Measurements from ENCODE around the gene PRKCA.

PRKCA gene

GRCh38 chr17:66275651-66276050, 26.8 kb upstream of the PRKCA start:
- H3K4me3 ChIP-seq (IDR thresholded peaks at IDR 0.05; ENCODE audit: insufficient read depth, low read depth, low read length) = no peak overlapping the region
- TF ChIP-seq CTCF (conservative IDR thresholded peaks at IDR 0.05; ENCODE audit: low read depth, low read length) = no peak
- H3K4me1 ChIP-seq (ENCODE audit: low read depth, poor library complexity, severe bottlenecking) = no peaks in the 10 kb centered on the region
- H3K4me2 ChIP-seq = no peak overlapping the region
- no peak overlapping the region for H2AFZ ChIP-seq (ENCODE audit: low read depth)
- H4K20me1 ChIP-seq (ENCODE audit: insufficient read depth) = no peaks in the 10 kb centered on the region
- H3K27ac ChIP-seq = no peak overlapping the region
- no peaks in the 10 kb centered on the region for H3K36me3 ChIP-seq (ENCODE audit: insufficient read depth)
- no peaks in the 10 kb centered on the region for H3K27me3 ChIP-seq (ENCODE audit: insufficient read depth, low read depth)
- H3K9ac ChIP-seq = no peak overlapping the region
- no peaks in the 10 kb centered on the region for H3K79me2 ChIP-seq (ENCODE audit: insufficient read depth, low read depth)

- H4K20me1 ChIP-seq (ENCODE audit: insufficient read depth) = no peaks in the 10 kb centered on the region
- H2AFZ ChIP-seq (ENCODE audit: low read depth) = no peak overlapping the region
- no peak overlapping the region for H3K4me2 ChIP-seq
- no peaks in the 10 kb centered on the region for H3K4me1 ChIP-seq (ENCODE audit: low read depth, poor library complexity, severe bottlenecking)
- H3K36me3 ChIP-seq (ENCODE audit: insufficient read depth) = no peaks in the 10 kb centered on the region
- H3K79me2 ChIP-seq (ENCODE audit: insufficient read depth, low read depth) = no peaks in the 10 kb centered on the region
- no peak overlapping the region for H3K27ac ChIP-seq
- no peaks in the 10 kb centered on the region for H3K27me3 ChIP-seq (ENCODE audit: insufficient read depth, low read depth)
- H3K9ac ChIP-seq = no peak overlapping the region
- no peak overlapping the region for H3K4me3 ChIP-seq (IDR thresholded peaks at IDR 0.05; ENCODE audit: insufficient read depth, low read depth, low read length)
- no peak for TF ChIP-seq CTCF (conservative IDR thresholded peaks at IDR 0.05; ENCODE audit: low read depth, low read length)
These were observed 26.0 kb upstream of the PRKCA start for GRCh38 chr17:66276328-66276937.

- Histone ChIP-seq H3K4me3 (IDR thresholded peaks at IDR 0.05; ENCODE audit: insufficient read depth, low read depth, low read length) (no peak overlapping the region), H4K20me1 (ENCODE audit: insufficient read depth) (no peaks in the 10 kb centered on the region), H3K4me2 (no peak overlapping the region), H3K27ac (no peak overlapping the region), H3K36me3 (ENCODE audit: insufficient read depth) (no peaks in the 10 kb centered on the region), H3K4me1 (ENCODE audit: low read depth, poor library complexity, severe bottlenecking) (no peaks in the 10 kb centered on the region), H3K27me3 (ENCODE audit: insufficient read depth, low read depth) (no peaks in the 10 kb centered on the region), H3K79me2 (ENCODE audit: insufficient read depth, low read depth) (no peaks in the 10 kb centered on the region), H2AFZ (ENCODE audit: low read depth) (no peak overlapping the region), H3K9ac (no peak overlapping the region)
- TF ChIP-seq CTCF (conservative IDR thresholded peaks at IDR 0.05; ENCODE audit: low read depth, low read length) = no peak
These were observed 25.2 kb upstream of the PRKCA start for GRCh38 chr17:66277191-66277590.

GRCh38 chr17:66281661-66282369, 20.6 kb upstream of the PRKCA start:
- Histone ChIP-seq H2AFZ (ENCODE audit: low read depth) (no peak overlapping the region), H3K27ac (no peak overlapping the region), H3K79me2 (ENCODE audit: insufficient read depth, low read depth) (no peaks in the 10 kb centered on the region), H3K36me3 (ENCODE audit: insufficient read depth) (no peaks in the 10 kb centered on the region), H4K20me1 (ENCODE audit: insufficient read depth) (no peaks in the 10 kb centered on the region), H3K4me2 (no peak overlapping the region), H3K4me3 (IDR thresholded peaks at IDR 0.05; ENCODE audit: insufficient read depth, low read depth, low read length) (no peak overlapping the region), H3K27me3 (ENCODE audit: insufficient read depth, low read depth) (no peaks in the 10 kb centered on the region), H3K4me1 (ENCODE audit: low read depth, poor library complexity, severe bottlenecking) (no peaks in the 10 kb centered on the region), H3K9ac (no peak overlapping the region)
- TF ChIP-seq CTCF (conservative IDR thresholded peaks at IDR 0.05; ENCODE audit: low read depth, low read length) = no peak
